Measurements from ENCODE around the gene PPP4R2. TPM values are rescaled to one million over a fixed set of nuclear protein-coding genes. Genes with fewer than 3 reads are reported as not detected.

PPP4R2 gene
- total RNA-seq, 2 experiments from 2014 or later = 80.0 to 80.9 TPM

- H3K4me1 Mint-ChIP-seq (ENCODE audit: low read depth) = no peaks in the 10 kb centered on the region
- no peaks in the 10 kb centered on the region for H3K27me3 Mint-ChIP-seq (ENCODE audit: low read depth)
- POLR2A ChIA-PET = no interaction called here
- H3K9me3 Mint-ChIP-seq (ENCODE audit: insufficient read depth) = no peaks in the 10 kb centered on the region
- ATAC-seq (no peak), DNase-seq (no peak)
- H3K27ac Mint-ChIP-seq = no peak overlapping the region
- CTCF ChIA-PET = interaction anchor here (0.7 to 3.0 kb wide), 6 partner anchors 12 to 401 kb away, joined by 3 to 13 read pairs (median 3); no protein-coding TSS in a partner anchor
- no peaks in the 10 kb centered on the region for H3K36me3 Mint-ChIP-seq (ENCODE audit: low read depth)
- H3K4me3 Mint-ChIP-seq = no peak overlapping the region
These were observed 105.3 kb downstream of the PPP4R2 start for GRCh38 chr3:73101881-73102280.

DNA sequence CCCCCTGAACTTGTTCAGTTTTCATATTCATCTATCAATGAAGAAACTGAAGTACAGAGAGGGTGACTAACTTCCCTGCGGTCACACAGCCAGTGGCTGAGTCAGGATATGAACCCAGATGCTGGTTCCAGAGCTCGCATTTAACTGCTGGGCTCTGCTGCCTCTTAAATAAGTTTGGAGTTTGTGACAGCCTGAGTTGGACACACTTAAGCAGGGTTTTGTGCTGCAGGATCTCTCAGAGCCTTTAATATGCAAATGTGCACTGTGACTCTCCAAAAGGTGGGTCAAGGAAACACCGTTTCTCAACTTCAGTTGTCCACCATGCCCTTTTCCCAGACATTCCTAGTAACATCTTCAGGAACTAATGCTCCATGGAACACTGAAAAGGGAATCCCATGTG is 110.6 kb downstream of the PPP4R2 start:
- no peaks in the 10 kb centered on the region for H3K4me1 Mint-ChIP-seq (ENCODE audit: low read depth)
- CTCF ChIA-PET = no interaction called here
- H3K9me3 Mint-ChIP-seq (ENCODE audit: insufficient read depth) = no peaks in the 10 kb centered on the region

GRCh38 chr3:73107676-73108187 is 111.1 kb downstream of the PPP4R2 start:
- no peaks in the 10 kb centered on the region for H3K36me3 Mint-ChIP-seq (ENCODE audit: low read depth)
- CTCF ChIA-PET = no interaction called here
- no peak for ATAC-seq

More for the DNA sequence above, 110.6 kb downstream of the PPP4R2 start:
- Mint-ChIP-seq H3K27me3 (ENCODE audit: low read depth) (no peaks in the 10 kb centered on the region), H3K27ac (no peak overlapping the region), H3K36me3 (ENCODE audit: low read depth) (no peaks in the 10 kb centered on the region), H3K4me3 (no peak overlapping the region)
- DNase-seq (no peak), ATAC-seq (no peak)
- POLR2A ChIA-PET = no interaction called here

GRCh38 chr3:73108750-73109149 is 112.1 kb downstream of the PPP4R2 start:
- H3K36me3 Mint-ChIP-seq (ENCODE audit: low read depth) = no peaks in the 10 kb centered on the region
- CTCF ChIA-PET = no interaction called here
- H3K4me3 Mint-ChIP-seq = no peak overlapping the region
- DNase-seq (no peak), ATAC-seq (no peak)
- no peaks in the 10 kb centered on the region for H3K9me3 Mint-ChIP-seq (ENCODE audit: insufficient read depth)
- peaks cover 3% of the 10 kb centered on the region for H3K27me3 Mint-ChIP-seq (ENCODE audit: low read depth)
- no peak overlapping the region for H3K27ac Mint-ChIP-seq
- POLR2A ChIA-PET = no interaction called here
- H3K4me1 Mint-ChIP-seq (ENCODE audit: low read depth) = no peaks in the 10 kb centered on the region

More at GRCh38 chr3:73107676-73108187, 111.1 kb downstream of the PPP4R2 start:
- Mint-ChIP-seq H3K9me3 (ENCODE audit: insufficient read depth) (no peaks in the 10 kb centered on the region), H3K4me3 (no peak overlapping the region), H3K4me1 (ENCODE audit: low read depth) (no peaks in the 10 kb centered on the region), H3K27me3 (ENCODE audit: low read depth) (no peaks in the 10 kb centered on the region), H3K27ac (no peak overlapping the region)
- DNase-seq = no peak
- POLR2A ChIA-PET = no interaction called here

GRCh38 chr3:73110530-73110929 is 113.9 kb downstream of the PPP4R2 start:
- Mint-ChIP-seq H3K9me3 (ENCODE audit: insufficient read depth) (no peaks in the 10 kb centered on the region), H3K27ac (no peak overlapping the region), H3K36me3 (ENCODE audit: low read depth) (no peaks in the 10 kb centered on the region), H3K27me3 (ENCODE audit: low read depth) (peaks cover 3% of the 10 kb centered on the region), H3K4me1 (ENCODE audit: low read depth) (no peaks in the 10 kb centered on the region), H3K4me3 (no peak overlapping the region)
- CTCF ChIA-PET = no interaction called here
- DNase-seq = no peak
- POLR2A ChIA-PET = no interaction called here
- no peak for ATAC-seq

DNA sequence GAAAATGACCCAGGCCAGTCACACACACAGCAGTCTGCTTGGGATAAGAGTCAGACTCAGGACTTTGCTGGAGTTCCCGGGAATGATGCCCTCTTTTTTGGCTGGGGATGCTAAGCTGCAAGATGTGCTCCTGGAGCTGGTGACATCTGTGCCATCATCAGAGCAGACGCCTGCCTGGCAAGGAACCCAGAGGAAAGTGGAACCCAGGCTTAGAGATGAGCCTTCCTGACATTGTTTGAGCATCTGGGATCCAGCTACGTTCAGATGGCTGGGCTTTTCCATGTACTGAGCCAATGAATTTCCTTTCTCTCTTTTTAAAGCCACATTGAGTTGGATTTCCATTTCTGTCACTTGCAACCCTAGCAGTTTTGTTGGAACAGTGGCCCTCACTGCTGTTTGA is 118.1 kb downstream of the PPP4R2 start:
- ChIA-PET CTCF (interaction anchor here (1.3 kb wide), 1 partner anchor 13 kb away, joined by 3 read pairs; no protein-coding TSS in a partner anchor), POLR2A (no interaction called here)
- Mint-ChIP-seq H3K36me3 (ENCODE audit: low read depth) (no peaks in the 10 kb centered on the region), H3K4me3 (no peak overlapping the region), H3K27me3 (ENCODE audit: low read depth) (peaks cover 3% of the 10 kb centered on the region), H3K27ac (no peak overlapping the region), H3K4me1 (ENCODE audit: low read depth) (no peaks in the 10 kb centered on the region), H3K9me3 (ENCODE audit: insufficient read depth) (no peaks in the 10 kb centered on the region)
- DNase-seq (no peak), ATAC-seq (no peak)

GRCh38 chr3:73115806-73116205 is 119.2 kb downstream of the PPP4R2 start:
- Mint-ChIP-seq H3K36me3 (ENCODE audit: low read depth) (no peaks in the 10 kb centered on the region), H3K4me1 (ENCODE audit: low read depth) (no peaks in the 10 kb centered on the region), H3K27ac (no peak overlapping the region), H3K4me3 (no peak overlapping the region), H3K27me3 (ENCODE audit: low read depth) (peaks cover 3% of the 10 kb centered on the region), H3K9me3 (ENCODE audit: insufficient read depth) (no peaks in the 10 kb centered on the region)
- ATAC-seq (no peak), DNase-seq (no peak)
- ChIA-PET CTCF (interaction anchor here (1.3 kb wide), 1 partner anchor 14 kb away, joined by 3 read pairs; no protein-coding TSS in a partner anchor), POLR2A (no interaction called here)

Other genes starting within 250 kb of the PPP4R2 start
- gene SHQ1, start 148.4 kb upstream of the PPP4R2 start, total RNA-seq = 10 to 100 TPM; 27.2 to 28.0 TPM
- not detected for gene GXYLT2, start 108.8 kb upstream of the PPP4R2 start, total RNA-seq
- gene EBLN2, start 64.8 kb downstream of the PPP4R2 start, total RNA-seq = 1 to 10 TPM; 5.3 to 5.9 TPM